Immature natural killer cell (primary cell): Measurements from ENCODE around the gene MAP1B. TPM values are rescaled to one million over a fixed set of nuclear protein-coding genes. Genes with fewer than 3 reads are reported as not detected.
"Not testable (repeated sequence)": the region's sequence is repeated elsewhere in the genome, so short reads cannot be mapped to it uniquely, and the experiment has no call there.

ENCODE experiments used
- DNase-seq, 3 donors: peaks; one replicate each; pipeline ENCODE4 v3.0.0; 2022; ENCODE audit warnings: mixed read lengths in 1 of 3
- H3K27ac Mint-ChIP-seq, 6 donors: one replicate each; pipeline ENCODE4 v1.8.0; 2020; ENCODE audit warnings: mixed read lengths in 6 of 6, mild to moderate bottlenecking in 5 of 6, inconsistent platforms in 4 of 6, moderate library complexity in 3 of 6
- H3K27me3 Mint-ChIP-seq, 3 donors: one replicate each; pipeline ENCODE4 v1.8.0; 2020 to 2021; ENCODE audit warnings: low read depth in 3 of 3, mild to moderate bottlenecking in 3 of 3, mixed read lengths in 3 of 3, moderate library complexity in 3 of 3, inconsistent platforms in 1 of 3
- H3K36me3 Mint-ChIP-seq, 3 donors: one replicate each; pipeline ENCODE4 v1.8.0; 2020; ENCODE audit warnings: mixed read lengths in 3 of 3, inconsistent platforms in 2 of 3, mild to moderate bottlenecking in 2 of 3
- H3K4me1 Mint-ChIP-seq, 2 donors: one replicate each; pipeline ENCODE4 v1.8.0; 2020; ENCODE audit warnings: inconsistent platforms in 2 of 2, mild to moderate bottlenecking in 2 of 2, mixed read lengths in 2 of 2, moderate library complexity in 1 of 2
- H3K4me3 Mint-ChIP-seq, 5 donors: one replicate each; pipeline ENCODE4 v1.8.0; 2020; ENCODE audit warnings: mild to moderate bottlenecking in 5 of 5, mixed read lengths in 5 of 5, inconsistent platforms in 3 of 5, moderate library complexity in 3 of 5
- H3K9me3 Mint-ChIP-seq, 6 donors: one replicate each; pipeline ENCODE4 v1.8.0; 2020; ENCODE audit warnings: mild to moderate bottlenecking in 6 of 6, mixed read lengths in 6 of 6, inconsistent platforms in 4 of 6, moderate library complexity in 3 of 6
- polyA plus RNA-seq, 3 donors: library from polyadenylated mRNA; unstranded; fragments of 300-500 nt; fragmentation: Illumina TruSeq; gene quantifications; one replicate each; pipeline ENCODE4 v1.2.3, GENCODE V29; 2021

Gene MAP1B
- polyA plus RNA-seq, 3 donors from 2014 or later: 0.02 to 0.30 (median 0.15) TPM

- H3K4me1 Mint-ChIP-seq: no peaks in the 10 kb centered on the region
- no peaks in the 10 kb centered on the region for H3K36me3 Mint-ChIP-seq
- DNase-seq: no peak
- H3K27ac Mint-ChIP-seq: no peak overlapping the region
- no peak overlapping the region for H3K4me3 Mint-ChIP-seq
- H3K9me3 Mint-ChIP-seq: no peaks in the 10 kb centered on the region
- H3K27me3 Mint-ChIP-seq: peaks cover 3 to 22% (median 9%) of the 10 kb centered on the region in 3 donors
Observed at GRCh38 chr5:72166070-72166979, 59.0 kb downstream of the MAP1B start.

GRCh38 chr5:72167257-72167656 is 60.0 kb downstream of the MAP1B start:
- no peaks in the 10 kb centered on the region for H3K9me3 Mint-ChIP-seq
- no peaks in the 10 kb centered on the region for H3K36me3 Mint-ChIP-seq
- H3K4me1 Mint-ChIP-seq: no peaks in the 10 kb centered on the region
- no peak overlapping the region for H3K27ac Mint-ChIP-seq
- DNase-seq: no peak
- H3K4me3 Mint-ChIP-seq: no peak overlapping the region
- peaks cover 3 to 22% (median 9%) of the 10 kb centered on the region in 3 donors for H3K27me3 Mint-ChIP-seq

- H3K27me3 Mint-ChIP-seq: peaks cover 3 to 22% (median 10%) of the 10 kb centered on the region in 3 donors
- H3K27ac Mint-ChIP-seq: no peak overlapping the region
- H3K4me1 Mint-ChIP-seq: no peaks in the 10 kb centered on the region
- no peak for DNase-seq
- H3K4me3 Mint-ChIP-seq: no peak overlapping the region
- no peaks in the 10 kb centered on the region for H3K36me3 Mint-ChIP-seq
- H3K9me3 Mint-ChIP-seq: no peaks in the 10 kb centered on the region
Observed at GRCh38 chr5:72167804-72168203, 60.5 kb downstream of the MAP1B start.

- no peak for DNase-seq
- H3K27ac Mint-ChIP-seq: no peak overlapping the region
- H3K4me3 Mint-ChIP-seq: no peak overlapping the region
- H3K27me3 Mint-ChIP-seq: peaks cover 3 to 16% (median 13%) of the 10 kb centered on the region in 3 donors
- no peaks in the 10 kb centered on the region for H3K9me3 Mint-ChIP-seq
- no peaks in the 10 kb centered on the region for H3K4me1 Mint-ChIP-seq
- no peaks in the 10 kb centered on the region for H3K36me3 Mint-ChIP-seq
Observed at GRCh38 chr5:72170101-72170500, 62.8 kb downstream of the MAP1B start.

GRCh38 chr5:72171181-72171580 is 63.9 kb downstream of the MAP1B start:
- not testable (repeated sequence) for H3K9me3 Mint-ChIP-seq, H3K4me3 Mint-ChIP-seq, H3K4me1 Mint-ChIP-seq, DNase-seq, H3K27ac Mint-ChIP-seq, H3K36me3 Mint-ChIP-seq
- peaks cover 3 to 18% (median 13%) of the 10 kb centered on the region in 3 donors for H3K27me3 Mint-ChIP-seq

- H3K27me3 Mint-ChIP-seq: peaks cover 6 to 15% (median 12%) of the 10 kb centered on the region in 3 donors
- H3K27ac Mint-ChIP-seq: no peak overlapping the region
Observed at GRCh38 chr5:72171667-72172066, 64.4 kb downstream of the MAP1B start.

GRCh38 chr5:72172786-72173185 is 65.5 kb downstream of the MAP1B start:
- no peak overlapping the region for H3K4me3 Mint-ChIP-seq
- no peak overlapping the region for H3K27ac Mint-ChIP-seq
- H3K4me1 Mint-ChIP-seq: no peaks in the 10 kb centered on the region
- H3K27me3 Mint-ChIP-seq: peaks cover 6 to 10% (median 10%) of the 10 kb centered on the region in 3 donors
- no peak for DNase-seq
- H3K9me3 Mint-ChIP-seq: no peaks in the 10 kb centered on the region
- H3K36me3 Mint-ChIP-seq: no peaks in the 10 kb centered on the region

More at GRCh38 chr5:72171667-72172066, 64.4 kb downstream of the MAP1B start:
- no peaks in the 10 kb centered on the region for H3K4me1 Mint-ChIP-seq
- H3K4me3 Mint-ChIP-seq: no peak overlapping the region
- no peaks in the 10 kb centered on the region for H3K9me3 Mint-ChIP-seq
- no peaks in the 10 kb centered on the region for H3K36me3 Mint-ChIP-seq
- no peak for DNase-seq

- Mint-ChIP-seq H3K27ac (no peak overlapping the region), H3K4me1 (no peaks in the 10 kb centered on the region), H3K36me3 (no peaks in the 10 kb centered on the region), H3K27me3 (peaks cover 3 to 10% (median 8%) of the 10 kb centered on the region in 3 donors), H3K4me3 (no peak overlapping the region), H3K9me3 (no peaks in the 10 kb centered on the region)
- DNase-seq: no peak
Observed at GRCh38 chr5:72177538-72177937, 70.3 kb downstream of the MAP1B start.

GRCh38 chr5:72179028-72179815 is 71.9 kb downstream of the MAP1B start:
- Mint-ChIP-seq H3K27ac (no peak overlapping the region), H3K4me1 (no peaks in the 10 kb centered on the region), H3K36me3 (no peaks in the 10 kb centered on the region), H3K4me3 (no peak overlapping the region), H3K27me3 (peaks cover 3 to 17% (median 8%) of the 10 kb centered on the region in 3 donors), H3K9me3 (no peaks in the 10 kb centered on the region)
- DNase-seq: no peak

GRCh38 chr5:72179816-72180440 is 72.7 kb downstream of the MAP1B start:
- Mint-ChIP-seq H3K4me3 (no peak overlapping the region), H3K9me3 (no peaks in the 10 kb centered on the region), H3K27me3 (peaks cover 3 to 18% (median 9%) of the 10 kb centered on the region in 3 donors), H3K36me3 (no peaks in the 10 kb centered on the region), H3K4me1 (no peaks in the 10 kb centered on the region), H3K27ac (no peak overlapping the region)
- DNase-seq: no peak

- H3K27me3 Mint-ChIP-seq: peaks cover 5 to 18% (median 8%) of the 10 kb centered on the region in 3 donors
Observed at GRCh38 chr5:72180925-72181324, 73.7 kb downstream of the MAP1B start.

GRCh38 chr5:72182686-72183085 is 75.4 kb downstream of the MAP1B start:
- H3K27ac Mint-ChIP-seq: no peak overlapping the region
- H3K9me3 Mint-ChIP-seq: no peaks in the 10 kb centered on the region
- H3K36me3 Mint-ChIP-seq: no peaks in the 10 kb centered on the region
- H3K27me3 Mint-ChIP-seq: peaks cover 2 to 25% (median 11%) of the 10 kb centered on the region in 3 donors
- H3K4me3 Mint-ChIP-seq: no peak overlapping the region
- no peak for DNase-seq
- no peaks in the 10 kb centered on the region for H3K4me1 Mint-ChIP-seq

More at GRCh38 chr5:72180925-72181324, 73.7 kb downstream of the MAP1B start:
- no peaks in the 10 kb centered on the region for H3K4me1 Mint-ChIP-seq
- H3K36me3 Mint-ChIP-seq: no peaks in the 10 kb centered on the region
- no peak overlapping the region for H3K27ac Mint-ChIP-seq
- H3K9me3 Mint-ChIP-seq: no peaks in the 10 kb centered on the region
- H3K4me3 Mint-ChIP-seq: no peak overlapping the region
- no peak for DNase-seq

- H3K4me1 Mint-ChIP-seq: no peaks in the 10 kb centered on the region
- peaks cover 2 to 25% (median 11%) of the 10 kb centered on the region in 3 donors for H3K27me3 Mint-ChIP-seq
- H3K36me3 Mint-ChIP-seq: no peaks in the 10 kb centered on the region
- H3K4me3 Mint-ChIP-seq: no peak overlapping the region
- H3K27ac Mint-ChIP-seq: no peak overlapping the region
- no peak for DNase-seq
- no peaks in the 10 kb centered on the region for H3K9me3 Mint-ChIP-seq
Observed at GRCh38 chr5:72183101-72183520, 75.8 kb downstream of the MAP1B start.

- Mint-ChIP-seq H3K9me3 (no peaks in the 10 kb centered on the region), H3K4me3 (no peak overlapping the region), H3K4me1 (no peaks in the 10 kb centered on the region), H3K27ac (no peak overlapping the region), H3K27me3 (peaks cover 2 to 24% (median 8%) of the 10 kb centered on the region in 3 donors), H3K36me3 (no peaks in the 10 kb centered on the region)
- no peak for DNase-seq
Observed at GRCh38 chr5:72184408-72184807, 77.1 kb downstream of the MAP1B start.
